GM18907 (cell line): ENCODE measurements around the gene NFKBIB.
"Not testable (repeated sequence)": the region's sequence is repeated elsewhere in the genome, so short reads cannot be mapped to it uniquely, and the experiment has no call there.

Experiments
- ATAC-seq: cut with Tn5 transposase; IDR thresholded peaks from one replicate; pipeline ENCODE4 v1.9.1; 2021; ENCODE audit warnings: mild to moderate bottlenecking, moderate library complexity; ENCODE audit not compliant: unreplicated experiment

NFKBIB gene

GRCh38 chr19:38924388-38924787, 24.6 kb downstream of the NFKBIB start:
- ATAC-seq = no peak

GRCh38 chr19:38928391-38929001, 28.7 kb downstream of the NFKBIB start:
- ATAC-seq = no peak

- peak; percentile 66 for ATAC-seq
Measured at GRCh38 chr19:38929929-38930775, 30.4 kb downstream of the NFKBIB start, which contains the start of gene SARS2. SARS2 (minus strand) TSS chr19:38930763; CDS start chr19:38930736, 27 bp downstream.

GRCh38 chr19:38930776-38931520, 31.2 kb downstream of the NFKBIB start, which contains the start of gene MRPS12:
MRPS12 (plus strand) TSS chr19:38930944; CDS start chr19:38931295, 351 bp downstream.
- peak; percentile 91 for ATAC-seq

- ATAC-seq = no peak
Measured at GRCh38 chr19:38931521-38931793, 31.7 kb downstream of the NFKBIB start.

GRCh38 chr19:38932425-38933179, 32.8 kb downstream of the NFKBIB start:
- ATAC-seq = no peak

- ATAC-seq = no peak
Measured at GRCh38 chr19:38933544-38933943, 33.8 kb downstream of the NFKBIB start.

GRCh38 chr19:38939957-38940356, 40.2 kb downstream of the NFKBIB start:
- ATAC-seq = no peak

GRCh38 chr19:38941466-38941865, 41.7 kb downstream of the NFKBIB start:
- ATAC-seq = not testable (repeated sequence)

GRCh38 chr19:38941979-38942378, 42.2 kb downstream of the NFKBIB start:
- ATAC-seq = no peak

GRCh38 chr19:38942471-38943181, 42.9 kb downstream of the NFKBIB start:
- ATAC-seq = no peak

- ATAC-seq = no peak
Measured at GRCh38 chr19:38944981-38945506, 45.3 kb downstream of the NFKBIB start.

GRCh38 chr19:38945562-38946228, 45.9 kb downstream of the NFKBIB start:
- no peak for ATAC-seq

GRCh38 chr19:38946229-38947010, 46.7 kb downstream of the NFKBIB start:
- no peak for ATAC-seq

GRCh38 chr19:38949580-38950367, 50.0 kb downstream of the NFKBIB start:
- ATAC-seq = peak; percentile 43

- no peak for ATAC-seq
Measured at GRCh38 chr19:38951187-38951586, 51.4 kb downstream of the NFKBIB start.

- no peak for ATAC-seq
Measured at GRCh38 chr19:38952395-38953165, 52.8 kb downstream of the NFKBIB start.
